Skeletal muscle tissue (tissue), 4 donors: ENCODE measurements around the gene UNG. TPM values are rescaled to one million over a fixed set of nuclear protein-coding genes. Genes with fewer than 3 reads are reported as not detected.

Experiments
- H3K27ac ChIP-seq: one replicate; pipeline ENCODE4 v1.7.0; 2013; ENCODE audit warnings: mild to moderate bottlenecking, low read depth, low read length, inconsistent platforms
- H3K27me3 ChIP-seq, 3 donors: one replicate each; pipeline ENCODE4 v1.7.0; 2013; ENCODE audit warnings: low read length in 3 of 3; ENCODE audit not compliant: control insufficient read depth in 3 of 3, insufficient read depth in 3 of 3
- H3K36me3 ChIP-seq, 3 donors: one replicate each; pipeline ENCODE4 v1.7.0; 2013; ENCODE audit warnings: low read length in 3 of 3; ENCODE audit not compliant: control insufficient read depth in 3 of 3, insufficient read depth in 3 of 3
- H3K4me1 ChIP-seq, 3 donors: one replicate each; pipeline ENCODE4 v1.7.0; 2013; ENCODE audit warnings: low read length in 3 of 3, mild to moderate bottlenecking in 3 of 3; ENCODE audit not compliant: control insufficient read depth in 3 of 3, insufficient read depth in 3 of 3
- H3K4me3 ChIP-seq, 3 donors: one replicate each; pipeline ENCODE4 v1.7.0; 2013; ENCODE audit warnings: low read length in 3 of 3
- H3K9ac ChIP-seq, 3 donors: one replicate each; pipeline ENCODE4 v1.7.0; 2013; ENCODE audit warnings: low read length in 3 of 3, mild to moderate bottlenecking in 3 of 3, moderate library complexity in 2 of 3, low read depth in 1 of 3
- H3K9me3 ChIP-seq, 3 donors: one replicate each; pipeline ENCODE4 v1.7.0; 2013; ENCODE audit warnings: low read length in 3 of 3; ENCODE audit not compliant: control insufficient read depth in 3 of 3
- total RNA-seq: library from RNA; depleted of rRNA; stranded (reverse); fragments of >200 nt; gene quantifications from one replicate; pipeline ENCODE4 v1.2.3, GENCODE V29; 2014
- donor health status: Osteomylitis.

UNG gene
- total RNA-seq, 1 donor from 2014 or later = 25.6 TPM

GRCh38 chr12:109087250-109087649, 10.1 kb upstream of the UNG start:
- H3K36me3 ChIP-seq = peaks cover 63 to 76% (median 71%) of the 10 kb centered on the region in 3 donors
- peaks cover 8 to 12% (median 12%) of the 10 kb centered on the region in 3 donors for H3K4me1 ChIP-seq
- no peak overlapping the region for H3K27ac ChIP-seq
- H3K9me3 ChIP-seq = no peaks in the 10 kb centered on the region
- H3K27me3 ChIP-seq = no peaks in the 10 kb centered on the region
- no peak overlapping the region for H3K4me3 ChIP-seq
- peak overlapping the region in 1 of 3 donors; percentile 45 for H3K9ac ChIP-seq

GRCh38 chr12:109088818-109089217, 8.6 kb upstream of the UNG start:
- H3K9ac ChIP-seq = no peak overlapping the region
- H3K4me1 ChIP-seq = peaks cover 22 to 27% (median 26%) of the 10 kb centered on the region in 3 donors
- H3K27ac ChIP-seq = no peak overlapping the region
- H3K4me3 ChIP-seq = no peak overlapping the region
- no peaks in the 10 kb centered on the region for H3K9me3 ChIP-seq
- H3K27me3 ChIP-seq = no peaks in the 10 kb centered on the region
- peaks cover 48 to 61% (median 55%) of the 10 kb centered on the region in 3 donors for H3K36me3 ChIP-seq

- Histone ChIP-seq H3K36me3 (peaks cover 40 to 54% (median 49%) of the 10 kb centered on the region in 3 donors), H3K9ac (no peak overlapping the region), H3K27ac (no peak overlapping the region), H3K4me3 (no peak overlapping the region), H3K4me1 (peaks cover 23 to 28% (median 26%) of the 10 kb centered on the region in 3 donors), H3K9me3 (no peaks in the 10 kb centered on the region), H3K27me3 (no peaks in the 10 kb centered on the region)
These were observed 7.7 kb upstream of the UNG start for GRCh38 chr12:109089683-109090082.

- H3K27ac ChIP-seq = peak overlapping the region; percentile 76
- H3K4me1 ChIP-seq = peaks cover 18 to 27% (median 25%) of the 10 kb centered on the region in 3 donors
- H3K4me3 ChIP-seq = peak overlapping the region; percentile 76 to 94 (median 87)
- no peaks in the 10 kb centered on the region for H3K27me3 ChIP-seq
- H3K36me3 ChIP-seq = peaks cover 25 to 27% (median 25%) of the 10 kb centered on the region in 3 donors
- H3K9me3 ChIP-seq = no peaks in the 10 kb centered on the region
- H3K9ac ChIP-seq = peak overlapping the region; percentile 69 to 86 (median 73)
These were observed 4.8 kb upstream of the UNG start for GRCh38 chr12:109092497-109093021.

GRCh38 chr12:109093022-109093918, 4.1 kb upstream of the UNG start, which contains the start of gene ALKBH2:
Gene ALKBH2, minus strand, starts transcription at chr12:109093472. Its CDS starts 686 bp downstream, at chr12:109092786.
- peak within 1 kb of the TSS; percentile 76 for H3K27ac ChIP-seq
- H3K36me3 ChIP-seq = peaks cover 18 to 21% (median 20%) of the 10 kb centered on the region in 3 donors

GRCh38 chr12:109097140-109097434, 310 bp upstream of the UNG start:
- Histone ChIP-seq H3K27ac (no peak overlapping the region), H3K9me3 (no peaks in the 10 kb centered on the region), H3K27me3 (no peaks in the 10 kb centered on the region), H3K36me3 (peaks cover 9 to 12% (median 12%) of the 10 kb centered on the region in 3 donors), H3K9ac (no peak overlapping the region), H3K4me3 (no peak overlapping the region), H3K4me1 (peaks cover 28 to 37% (median 29%) of the 10 kb centered on the region in 3 donors)

More at GRCh38 chr12:109093022-109093918, 4.1 kb upstream of the UNG start, which contains the start of gene ALKBH2:
- Histone ChIP-seq H3K9ac (peak within 1 kb of the TSS; percentile 69 to 86 (median 73)), H3K9me3 (no peaks in the 10 kb centered on the region), H3K27me3 (no peaks in the 10 kb centered on the region), H3K4me1 (peaks cover 17 to 28% (median 24%) of the 10 kb centered on the region in 3 donors), H3K4me3 (peak within 1 kb of the TSS; percentile 76 to 94 (median 87))

GRCh38 chr12:109098183-109098604, 797 bp downstream of the UNG start:
- H3K36me3 ChIP-seq = peaks cover 17 to 20% (median 18%) of the 10 kb centered on the region in 3 donors
- peak overlapping the region; percentile 81 for H3K27ac ChIP-seq
- peak overlapping the region; percentile 81 to 87 (median 86) for H3K4me3 ChIP-seq
- H3K27me3 ChIP-seq = no peaks in the 10 kb centered on the region
- H3K4me1 ChIP-seq = peaks cover 17 to 26% (median 18%) of the 10 kb centered on the region in 3 donors
- no peaks in the 10 kb centered on the region for H3K9me3 ChIP-seq
- peak overlapping the region; percentile 81 to 88 (median 87) for H3K9ac ChIP-seq

- H3K9ac ChIP-seq = peak overlapping the region; percentile 81 to 88 (median 87)
- H3K4me3 ChIP-seq = peak overlapping the region; percentile 81 to 87 (median 86)
These were observed 1.3 kb downstream of the UNG start for GRCh38 chr12:109098651-109099050.

GRCh38 chr12:109099431-109100020, 2.1 kb downstream of the UNG start:
- peaks cover 25 to 28% (median 27%) of the 10 kb centered on the region in 3 donors for H3K36me3 ChIP-seq
- no peaks in the 10 kb centered on the region for H3K9me3 ChIP-seq
- no peaks in the 10 kb centered on the region for H3K27me3 ChIP-seq
- peaks cover 13 to 20% (median 14%) of the 10 kb centered on the region in 3 donors for H3K4me1 ChIP-seq
- H3K9ac ChIP-seq = peak overlapping the region; percentile 53 to 87 (median 81)
- H3K27ac ChIP-seq = peak overlapping the region; percentile 81
- H3K4me3 ChIP-seq = peak overlapping the region in 2 of 3 donors; percentile 32 to 86

More at GRCh38 chr12:109098651-109099050, 1.3 kb downstream of the UNG start:
- Histone ChIP-seq H3K27ac (peak overlapping the region; percentile 81), H3K27me3 (no peaks in the 10 kb centered on the region), H3K9me3 (no peaks in the 10 kb centered on the region), H3K36me3 (peaks cover 21 to 23% (median 21%) of the 10 kb centered on the region in 3 donors), H3K4me1 (peaks cover 14 to 22% (median 15%) of the 10 kb centered on the region in 3 donors)
